GM12891 (cell line): ENCODE data around the gene ANKLE2.

Source experiments
- DNase-seq: peaks from one replicate; pipeline ENCODE4 v3.0.0; 2011; ENCODE audit warnings: low spot score; ENCODE audit not compliant: insufficient read length
- FAIRE-seq: peaks from 2 replicates; lab custom pipeline; 2011; peaks lifted over from hg19 to GRCh38; lab: Jason Lieb, UNC
- PAX5 ChIP-seq: IDR thresholded peaks from 2 replicates; pipeline ENCODE4 v1.6.1; 2011; ENCODE audit warnings: low read length, moderate library complexity, mild to moderate bottlenecking; ENCODE audit not compliant: insufficient read depth, severe bottlenecking
- POLR2A ChIP-seq: IDR thresholded peaks from 2 replicates; pipeline ENCODE4 v1.6.1; 2011; ENCODE audit warnings: low read depth, low read length, control low read depth
- POLR2AphosphoS5 ChIP-seq: IDR thresholded peaks from 2 replicates; pipeline ENCODE4 v1.6.1; 2011; ENCODE audit warnings: low read depth, low read length, control low read depth
- POU2F2 ChIP-seq: IDR thresholded peaks from 2 replicates; pipeline ENCODE4 v1.6.1; 2011; ENCODE audit warnings: low read depth, mild to moderate bottlenecking, control low read depth, low read length, moderate library complexity
- SPI1 ChIP-seq: IDR thresholded peaks from 2 replicates; pipeline ENCODE4 v1.6.1; 2011; ENCODE audit warnings: low read depth, low read length, control low read depth
- TAF1 ChIP-seq: IDR thresholded peaks from 2 replicates; pipeline ENCODE4 v1.6.1; 2011; ENCODE audit warnings: low read depth, low read length, control low read depth

Gene ANKLE2

GRCh38 chr12:132677492-132677891 is 84.1 kb downstream of the ANKLE2 start:
- no peak for TF ChIP-seq POLR2A
- no peak for TF ChIP-seq POU2F2
- no peak for TF ChIP-seq POLR2AphosphoS5
- no peak for TF ChIP-seq TAF1
- no peak for TF ChIP-seq PAX5
- TF ChIP-seq SPI1, result no peak
- no peak for DNase-seq
- FAIRE-seq, result no peak

- TF ChIP-seq POU2F2 (no peak), POLR2AphosphoS5 (no peak), TAF1 (no peak), POLR2A (no peak), PAX5 (no peak), SPI1 (no peak)
- FAIRE-seq (no peak), DNase-seq (no peak)
Observed at GRCh38 chr12:132675757-132676432, 85.7 kb downstream of the ANKLE2 start.
